Activated naive CD8-positive, alpha-beta T cell treated with anti-CD3 and anti-CD28 coated beads for 36 hours (primary cell): ENCODE measurements around the gene FAM227A. TPM values are rescaled to one million over a fixed set of nuclear protein-coding genes. Genes with fewer than 3 reads are reported as not detected.
A peak's percentile ranks its signal among the peaks of the same experiment; 100 is the strongest.
"Not testable (repeated sequence)": the region's sequence is repeated elsewhere in the genome, so short reads cannot be mapped to it uniquely, and the experiment has no call there.

Source experiments
- DNase-seq: peaks from one replicate; pipeline ENCODE4 v3.0.0; 2021
- H3K27ac Mint-ChIP-seq: one replicate; pipeline ENCODE4 v1.8.0; 2022; ENCODE audit warnings: mild to moderate bottlenecking, moderate library complexity, mixed read lengths
- H3K27me3 Mint-ChIP-seq: one replicate; pipeline ENCODE4 v1.8.0; 2022; ENCODE audit warnings: mild to moderate bottlenecking, mixed read lengths
- H3K36me3 Mint-ChIP-seq: one replicate; pipeline ENCODE4 v1.8.0; 2021; ENCODE audit warnings: mild to moderate bottlenecking, mixed read lengths
- H3K4me1 Mint-ChIP-seq: one replicate; pipeline ENCODE4 v1.8.0; 2021; ENCODE audit warnings: mixed read lengths
- H3K4me3 Mint-ChIP-seq: one replicate; pipeline ENCODE4 v1.8.0; 2022; ENCODE audit warnings: mild to moderate bottlenecking, moderate library complexity, mixed read lengths
- H3K9me3 Mint-ChIP-seq: one replicate; pipeline ENCODE4 v1.8.0; 2022; ENCODE audit warnings: mixed read lengths
- total RNA-seq, 2 experiments: library from RNA; stranded (reverse); gene quantifications; one replicate each; pipeline ENCODE4 v1.2.3, GENCODE V29; 2021

Gene FAM227A
- total RNA-seq, 2 experiments from 2014 or later, result 0.35 to 0.50 TPM

DNA sequence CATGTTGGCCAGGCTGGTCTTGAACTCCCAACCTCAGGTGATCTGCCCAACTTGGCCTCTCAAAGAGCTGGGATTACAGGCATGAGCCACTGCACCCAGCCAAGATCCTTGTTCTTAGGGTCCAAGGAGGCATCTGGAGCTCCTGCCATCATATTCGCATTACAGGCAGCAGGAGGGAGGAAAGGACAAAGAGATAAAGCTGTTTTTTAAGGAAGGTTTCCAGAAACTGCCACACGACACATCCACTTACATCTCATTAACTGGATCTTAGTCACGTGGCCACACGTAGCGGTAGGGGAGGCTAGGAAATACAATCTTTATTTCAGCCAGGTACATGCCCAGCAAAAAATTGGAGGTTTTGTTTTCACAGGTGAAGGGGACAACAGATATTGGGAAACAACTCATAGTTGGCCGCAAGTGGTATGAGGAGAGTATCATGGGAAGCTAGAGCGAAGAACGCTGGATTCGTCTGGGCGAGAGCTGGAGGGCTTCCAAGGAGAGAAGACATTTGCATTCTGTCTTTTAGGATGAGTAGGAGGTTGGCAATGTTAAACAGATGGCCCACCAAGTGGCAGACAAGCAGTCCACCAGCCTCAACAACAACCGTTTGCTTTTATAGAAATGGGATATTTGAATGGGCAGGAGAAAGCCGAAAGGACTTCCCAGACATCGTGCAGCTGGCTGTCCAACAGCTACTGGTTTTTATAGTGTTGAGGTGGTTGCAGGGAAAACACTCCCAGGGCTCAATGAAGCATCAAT, 47.0 kb downstream of the FAM227A start:
- no peak for DNase-seq
- Mint-ChIP-seq H3K4me3 (no peak overlapping the region), H3K9me3 (no peaks in the 10 kb centered on the region), H3K4me1 (no peaks in the 10 kb centered on the region), H3K27ac (no peak overlapping the region), H3K36me3 (no peaks in the 10 kb centered on the region), H3K27me3 (no peaks in the 10 kb centered on the region)

GRCh38 chr22:38607680-38608079, 48.5 kb downstream of the FAM227A start:
- no peaks in the 10 kb centered on the region for H3K4me1 Mint-ChIP-seq
- no peak for DNase-seq
- no peak overlapping the region for H3K27ac Mint-ChIP-seq
- no peaks in the 10 kb centered on the region for H3K9me3 Mint-ChIP-seq
- no peaks in the 10 kb centered on the region for H3K27me3 Mint-ChIP-seq
- H3K4me3 Mint-ChIP-seq, result no peak overlapping the region
- no peaks in the 10 kb centered on the region for H3K36me3 Mint-ChIP-seq

GRCh38 chr22:38602166-38602565, 54.0 kb downstream of the FAM227A start:
- Mint-ChIP-seq H3K9me3 (no peaks in the 10 kb centered on the region), H3K4me1 (no peaks in the 10 kb centered on the region), H3K4me3 (no peak overlapping the region), H3K27ac (no peak overlapping the region), H3K36me3 (no peaks in the 10 kb centered on the region), H3K27me3 (no peaks in the 10 kb centered on the region)
- DNase-seq, result no peak

GRCh38 chr22:38601221-38601764, 54.9 kb downstream of the FAM227A start:
- Mint-ChIP-seq H3K4me1 (no peaks in the 10 kb centered on the region), H3K27ac (no peak overlapping the region), H3K4me3 (no peak overlapping the region), H3K36me3 (no peaks in the 10 kb centered on the region), H3K9me3 (no peaks in the 10 kb centered on the region), H3K27me3 (no peaks in the 10 kb centered on the region)
- DNase-seq, result no peak

- Mint-ChIP-seq H3K9me3 (no peaks in the 10 kb centered on the region), H3K27ac (no peak overlapping the region), H3K27me3 (no peaks in the 10 kb centered on the region), H3K4me3 (no peak overlapping the region), H3K36me3 (no peaks in the 10 kb centered on the region), H3K4me1 (no peaks in the 10 kb centered on the region)
- DNase-seq, result no peak
Observed at GRCh38 chr22:38599466-38599865, 56.7 kb downstream of the FAM227A start.

GRCh38 chr22:38582923-38583322, 73.3 kb downstream of the FAM227A start:
- H3K36me3 Mint-ChIP-seq, H3K4me3 Mint-ChIP-seq, H3K27ac Mint-ChIP-seq, H3K27me3 Mint-ChIP-seq, DNase-seq, H3K9me3 Mint-ChIP-seq, H3K4me1 Mint-ChIP-seq: not testable (repeated sequence)

- no peak for DNase-seq
- no peaks in the 10 kb centered on the region for H3K36me3 Mint-ChIP-seq
- no peaks in the 10 kb centered on the region for H3K4me1 Mint-ChIP-seq
- H3K27me3 Mint-ChIP-seq, result no peaks in the 10 kb centered on the region
- no peak overlapping the region for H3K27ac Mint-ChIP-seq
- no peak overlapping the region for H3K4me3 Mint-ChIP-seq
- no peaks in the 10 kb centered on the region for H3K9me3 Mint-ChIP-seq
Observed at GRCh38 chr22:38578505-38578904, 77.7 kb downstream of the FAM227A start.

DNA sequence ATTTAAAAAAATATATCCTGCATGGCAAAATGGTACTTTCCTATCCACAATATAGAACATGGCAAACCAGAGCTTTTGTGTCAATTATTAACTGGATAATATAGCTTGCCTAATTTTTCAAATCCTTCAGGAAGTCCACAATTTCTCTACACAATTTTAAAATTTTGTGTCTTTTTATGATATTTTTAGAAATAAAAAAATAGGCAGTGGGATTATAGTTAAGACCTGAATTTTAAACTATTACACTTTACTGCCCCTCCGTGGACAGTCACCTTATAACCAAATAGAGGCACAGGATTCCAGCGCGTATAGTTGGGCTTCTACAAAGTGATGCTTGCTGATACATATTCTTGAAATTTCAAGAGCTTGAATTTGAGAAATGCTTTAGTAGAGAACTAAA, 84.1 kb downstream of the FAM227A start:
- no peak overlapping the region for H3K27ac Mint-ChIP-seq
- H3K4me3 Mint-ChIP-seq, result no peak overlapping the region
- H3K27me3 Mint-ChIP-seq, result no peaks in the 10 kb centered on the region
- peaks cover 8% of the 10 kb centered on the region for H3K36me3 Mint-ChIP-seq
- no peaks in the 10 kb centered on the region for H3K9me3 Mint-ChIP-seq
- peaks cover 19% of the 10 kb centered on the region for H3K4me1 Mint-ChIP-seq
- peak; percentile 22 for DNase-seq

- Mint-ChIP-seq H3K9me3 (no peaks in the 10 kb centered on the region), H3K27me3 (no peaks in the 10 kb centered on the region), H3K4me1 (peaks cover 19% of the 10 kb centered on the region), H3K36me3 (peaks cover 8% of the 10 kb centered on the region), H3K27ac (peak overlapping the region; percentile 92), H3K4me3 (peak overlapping the region; percentile 90)
- DNase-seq, result peak; percentile 41
Observed at GRCh38 chr22:38570779-38571364, 85.3 kb downstream of the FAM227A start.

DNA sequence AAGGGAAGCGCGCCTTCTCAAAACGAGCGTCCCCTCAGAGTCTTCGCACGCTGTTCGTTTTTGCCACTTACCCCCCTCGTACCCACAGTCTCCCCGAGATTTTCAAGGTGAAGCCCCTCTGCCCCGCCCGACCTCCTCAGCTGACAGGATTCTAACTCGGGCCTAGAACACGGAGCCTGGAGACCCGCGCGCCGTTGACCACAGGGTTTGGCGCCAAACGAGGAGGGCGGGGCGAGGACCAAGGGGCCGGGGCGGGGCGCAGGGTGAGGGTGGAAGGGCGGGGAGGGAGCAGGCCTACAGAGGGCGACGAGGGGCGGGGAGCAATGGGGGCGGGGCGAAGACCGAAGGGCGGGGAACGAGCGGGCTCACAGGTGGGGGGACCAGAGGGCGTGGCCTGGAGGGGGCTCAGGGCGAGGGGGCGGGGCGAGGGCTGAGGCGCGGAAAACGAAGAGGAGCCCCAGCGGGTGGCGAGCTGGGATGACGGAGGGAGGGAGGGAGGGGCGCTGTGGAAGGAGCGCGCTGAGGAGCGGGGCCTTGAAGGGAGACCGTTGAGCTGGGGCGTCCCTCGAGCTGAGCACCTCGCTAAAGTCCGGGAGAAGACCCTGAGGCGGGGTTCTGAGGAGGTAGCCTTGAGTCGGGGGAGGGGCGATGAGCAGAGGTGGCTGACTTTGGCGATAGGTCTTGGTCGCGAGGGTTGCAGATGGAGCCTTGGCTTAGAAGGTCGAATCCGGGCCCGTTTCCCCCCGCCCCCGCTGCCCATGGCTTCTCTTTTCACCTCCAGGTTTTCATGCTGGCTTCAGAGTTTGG, 86.0 kb downstream of the FAM227A start, which contains the start of gene DMC1:
Gene DMC1 (minus strand): TSS at position 212 of the 807 bp plus-strand sequence. CDS start 1,927 bp downstream, outside the sequence.
- Mint-ChIP-seq H3K27ac (peak within 1 kb of the TSS; percentile 98), H3K27me3 (no peaks in the 10 kb centered on the region), H3K9me3 (no peaks in the 10 kb centered on the region), H3K36me3 (peaks cover 8% of the 10 kb centered on the region), H3K4me3 (peak within 1 kb of the TSS; percentile 90), H3K4me1 (peaks cover 19% of the 10 kb centered on the region)
- DNase-seq, result peak; percentile 95

DNA sequence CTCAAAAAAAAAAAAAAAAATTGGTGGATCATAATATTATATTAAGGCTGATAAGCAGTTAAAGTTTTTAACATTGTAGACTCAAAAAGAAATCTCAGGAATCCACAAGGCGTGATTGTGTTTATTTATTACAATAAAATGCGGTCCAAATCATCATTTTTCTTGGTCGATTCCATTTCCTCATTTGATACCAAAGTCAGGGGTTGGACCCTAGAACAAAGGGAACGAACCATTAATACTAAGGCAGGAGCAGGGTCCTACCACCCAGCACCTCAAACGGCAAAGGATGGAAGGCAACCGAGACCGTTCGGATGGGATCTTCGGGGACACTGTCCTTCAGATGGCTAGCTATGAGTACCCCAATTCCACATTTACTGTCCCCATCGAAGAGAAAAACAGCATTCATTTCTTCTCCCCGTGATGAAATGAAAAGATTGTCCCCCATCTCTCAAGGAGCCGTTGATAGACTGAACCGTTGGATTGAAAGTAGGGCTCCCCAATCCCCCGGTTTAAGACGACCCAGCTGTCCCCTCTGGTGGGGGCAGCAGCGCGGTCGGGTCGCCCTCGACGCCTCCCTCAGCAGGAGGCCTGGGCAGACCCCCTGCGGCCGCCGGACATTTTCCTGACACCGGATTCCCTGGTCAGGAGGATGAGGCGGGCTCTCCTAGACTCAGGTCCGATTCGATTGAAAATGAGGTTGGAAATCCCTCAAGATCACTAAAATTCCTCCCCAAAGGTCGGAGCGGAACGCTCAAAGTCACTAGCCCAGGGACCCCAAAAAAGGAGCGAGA, 86.8 kb downstream of the FAM227A start:
- H3K36me3 Mint-ChIP-seq, result peaks cover 8% of the 10 kb centered on the region

GRCh38 chr22:38567531-38568285, 88.5 kb downstream of the FAM227A start:
- peaks cover 8% of the 10 kb centered on the region for H3K36me3 Mint-ChIP-seq
- no peak overlapping the region for H3K4me3 Mint-ChIP-seq
- no peaks in the 10 kb centered on the region for H3K27me3 Mint-ChIP-seq
- H3K9me3 Mint-ChIP-seq, result no peaks in the 10 kb centered on the region
- DNase-seq, result no peak
- H3K27ac Mint-ChIP-seq, result no peak overlapping the region
- H3K4me1 Mint-ChIP-seq, result peaks cover 17% of the 10 kb centered on the region

More for the DNA sequence above, 86.8 kb downstream of the FAM227A start:
- Mint-ChIP-seq H3K4me1 (peaks cover 19% of the 10 kb centered on the region), H3K27ac (peak overlapping the region; percentile 98), H3K27me3 (no peaks in the 10 kb centered on the region), H3K9me3 (no peaks in the 10 kb centered on the region), H3K4me3 (peak overlapping the region; percentile 90)
- DNase-seq, result no peak

DNA sequence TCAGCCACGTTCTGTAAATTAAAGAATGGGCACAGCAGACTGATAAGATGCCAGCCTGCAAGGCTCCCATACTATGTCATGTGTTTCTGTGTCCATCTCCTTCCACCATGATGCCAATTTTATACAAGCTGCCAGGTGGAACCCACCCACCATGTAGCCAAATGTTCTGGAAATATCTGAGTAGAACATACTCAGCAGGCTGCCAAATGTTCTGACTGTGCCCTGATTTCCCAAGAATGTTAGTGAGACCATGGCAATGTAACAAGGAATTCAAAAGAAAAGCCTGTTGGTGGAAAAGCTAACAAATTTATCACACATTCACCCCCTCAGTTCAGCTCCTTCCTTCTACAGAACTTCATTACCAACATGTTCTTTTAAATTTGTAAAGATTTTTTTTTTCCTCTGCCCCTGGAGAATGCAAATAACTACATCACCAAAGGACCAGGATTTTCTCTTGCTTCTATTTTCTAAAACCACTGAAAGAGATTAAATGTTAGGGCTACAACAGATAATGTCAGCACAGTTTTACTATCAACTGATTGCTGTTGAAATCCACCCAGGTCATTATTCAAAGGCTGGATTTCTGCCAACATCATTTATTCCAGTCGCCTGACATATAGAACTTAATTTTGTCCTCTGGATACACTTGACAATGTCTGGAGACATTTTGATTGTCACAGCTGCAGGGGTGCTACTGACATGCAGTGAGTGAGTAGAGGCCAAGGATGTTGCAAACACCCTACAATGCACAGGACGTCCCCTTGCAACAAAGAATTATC, 89.3 kb downstream of the FAM227A start:
- no peaks in the 10 kb centered on the region for H3K9me3 Mint-ChIP-seq
- peaks cover 8% of the 10 kb centered on the region for H3K36me3 Mint-ChIP-seq
- no peak overlapping the region for H3K4me3 Mint-ChIP-seq
- DNase-seq, result no peak
- H3K27ac Mint-ChIP-seq, result no peak overlapping the region
- H3K4me1 Mint-ChIP-seq, result peaks cover 17% of the 10 kb centered on the region
- H3K27me3 Mint-ChIP-seq, result no peaks in the 10 kb centered on the region
